ENCODE results near the gene KANTR. TPM values are rescaled to one million over a fixed set of nuclear protein-coding genes. Genes with fewer than 3 reads are reported as not detected.

The KANTR gene
- total RNA-seq, 1 donor from 2014 or later: 9.2 TPM

- Mint-ChIP-seq H3K4me3 (no peak overlapping the region), H3K9me3 (no peaks in the 10 kb centered on the region), H3K27me3 (ENCODE audit: insufficient read depth) (no peaks in the 10 kb centered on the region), H3K36me3 (ENCODE audit: low read depth) (no peaks in the 10 kb centered on the region), H3K27ac (no peak overlapping the region), H3K4me1 (ENCODE audit: low read depth) (peaks cover 5% of the 10 kb centered on the region)
- intact Hi-C loops (cut with micrococcal nuclease): no loop called here
- no peak for DNase-seq (ENCODE audit: low spot score)
Observed at GRCh38 chrX:53115550-53115874, 21.6 kb downstream of the KANTR start.

- peaks cover 5% of the 10 kb centered on the region for H3K4me1 Mint-ChIP-seq (ENCODE audit: low read depth)
- H3K36me3 Mint-ChIP-seq (ENCODE audit: low read depth): no peaks in the 10 kb centered on the region
- no peaks in the 10 kb centered on the region for H3K9me3 Mint-ChIP-seq
- no peak overlapping the region for H3K4me3 Mint-ChIP-seq
- H3K27ac Mint-ChIP-seq: peak overlapping the region; percentile 15
- intact Hi-C loops (cut with micrococcal nuclease): no loop called here
- H3K27me3 Mint-ChIP-seq (ENCODE audit: insufficient read depth): no peaks in the 10 kb centered on the region
- DNase-seq (ENCODE audit: low spot score): no peak
Observed at GRCh38 chrX:53116101-53116500, 22.2 kb downstream of the KANTR start.

GRCh38 chrX:53122013-53122412 is 28.1 kb downstream of the KANTR start:
- no peak for DNase-seq (ENCODE audit: low spot score)
- Mint-ChIP-seq H3K4me3 (no peak overlapping the region), H3K36me3 (ENCODE audit: low read depth) (peaks cover 4% of the 10 kb centered on the region), H3K27ac (no peak overlapping the region), H3K9me3 (no peaks in the 10 kb centered on the region), H3K4me1 (ENCODE audit: low read depth) (no peaks in the 10 kb centered on the region), H3K27me3 (ENCODE audit: insufficient read depth) (no peaks in the 10 kb centered on the region)
- intact Hi-C loops (cut with micrococcal nuclease): no loop called here

- Mint-ChIP-seq H3K4me3 (no peak overlapping the region), H3K27ac (no peak overlapping the region), H3K9me3 (no peaks in the 10 kb centered on the region), H3K27me3 (ENCODE audit: insufficient read depth) (no peaks in the 10 kb centered on the region), H3K36me3 (ENCODE audit: low read depth) (peaks cover 4% of the 10 kb centered on the region), H3K4me1 (ENCODE audit: low read depth) (no peaks in the 10 kb centered on the region)
- DNase-seq (ENCODE audit: low spot score): no peak
- intact Hi-C loops (cut with micrococcal nuclease): no loop called here
Observed at GRCh38 chrX:53125506-53125905, 31.6 kb downstream of the KANTR start.

GRCh38 chrX:53126377-53126776 is 32.4 kb downstream of the KANTR start:
- no peaks in the 10 kb centered on the region for H3K27me3 Mint-ChIP-seq (ENCODE audit: insufficient read depth)
- no peaks in the 10 kb centered on the region for H3K9me3 Mint-ChIP-seq
- no peaks in the 10 kb centered on the region for H3K4me1 Mint-ChIP-seq (ENCODE audit: low read depth)
- H3K27ac Mint-ChIP-seq: no peak overlapping the region
- H3K36me3 Mint-ChIP-seq (ENCODE audit: low read depth): peaks cover 4% of the 10 kb centered on the region
- DNase-seq (ENCODE audit: low spot score): no peak
- H3K4me3 Mint-ChIP-seq: no peak overlapping the region
- intact Hi-C loops (cut with micrococcal nuclease): no loop called here

GRCh38 chrX:53128097-53128749 is 34.3 kb downstream of the KANTR start:
- Mint-ChIP-seq H3K4me1 (ENCODE audit: low read depth) (no peaks in the 10 kb centered on the region), H3K36me3 (ENCODE audit: low read depth) (peaks cover 4% of the 10 kb centered on the region), H3K27ac (no peak overlapping the region), H3K9me3 (no peaks in the 10 kb centered on the region), H3K27me3 (ENCODE audit: insufficient read depth) (no peaks in the 10 kb centered on the region), H3K4me3 (no peak overlapping the region)
- intact Hi-C loops (cut with micrococcal nuclease): no loop called here
- no peak for DNase-seq (ENCODE audit: low spot score)

- H3K36me3 Mint-ChIP-seq (ENCODE audit: low read depth): peaks cover 1% of the 10 kb centered on the region
- no peaks in the 10 kb centered on the region for H3K4me1 Mint-ChIP-seq (ENCODE audit: low read depth)
- H3K4me3 Mint-ChIP-seq: no peak overlapping the region
- no peaks in the 10 kb centered on the region for H3K9me3 Mint-ChIP-seq
- no peak overlapping the region for H3K27ac Mint-ChIP-seq
- no peak for DNase-seq (ENCODE audit: low spot score)
- intact Hi-C loops (cut with micrococcal nuclease): no loop called here
- no peaks in the 10 kb centered on the region for H3K27me3 Mint-ChIP-seq (ENCODE audit: insufficient read depth)
Observed at GRCh38 chrX:53133400-53133799, 39.5 kb downstream of the KANTR start.

GRCh38 chrX:53135581-53135980 is 41.6 kb downstream of the KANTR start:
- H3K36me3 Mint-ChIP-seq (ENCODE audit: low read depth): peaks cover 1% of the 10 kb centered on the region
- no peaks in the 10 kb centered on the region for H3K9me3 Mint-ChIP-seq
- H3K27ac Mint-ChIP-seq: no peak overlapping the region
- no peak overlapping the region for H3K4me3 Mint-ChIP-seq
- intact Hi-C loops (cut with micrococcal nuclease): no loop called here
- DNase-seq (ENCODE audit: low spot score): no peak
- H3K4me1 Mint-ChIP-seq (ENCODE audit: low read depth): no peaks in the 10 kb centered on the region
- H3K27me3 Mint-ChIP-seq (ENCODE audit: insufficient read depth): no peaks in the 10 kb centered on the region

GRCh38 chrX:53153581-53153980 is 59.6 kb downstream of the KANTR start:
- H3K9me3 Mint-ChIP-seq: no peaks in the 10 kb centered on the region
- no peaks in the 10 kb centered on the region for H3K4me1 Mint-ChIP-seq (ENCODE audit: low read depth)
- H3K4me3 Mint-ChIP-seq: no peak overlapping the region
- H3K36me3 Mint-ChIP-seq (ENCODE audit: low read depth): no peaks in the 10 kb centered on the region
- H3K27me3 Mint-ChIP-seq (ENCODE audit: insufficient read depth): no peaks in the 10 kb centered on the region
- no peak overlapping the region for H3K27ac Mint-ChIP-seq
- no peak for DNase-seq (ENCODE audit: low spot score)
- intact Hi-C loops (cut with micrococcal nuclease): no loop called here

- Mint-ChIP-seq H3K9me3 (no peaks in the 10 kb centered on the region), H3K4me3 (no peak overlapping the region), H3K36me3 (ENCODE audit: low read depth) (no peaks in the 10 kb centered on the region), H3K27ac (no peak overlapping the region), H3K4me1 (ENCODE audit: low read depth) (no peaks in the 10 kb centered on the region), H3K27me3 (ENCODE audit: insufficient read depth) (no peaks in the 10 kb centered on the region)
- no peak for DNase-seq (ENCODE audit: low spot score)
- intact Hi-C loops (cut with micrococcal nuclease): no loop called here
Observed at GRCh38 chrX:53155512-53156206, 61.7 kb downstream of the KANTR start.

- H3K27me3 Mint-ChIP-seq (ENCODE audit: insufficient read depth): no peaks in the 10 kb centered on the region
- DNase-seq (ENCODE audit: low spot score): no peak
- no peak overlapping the region for H3K4me3 Mint-ChIP-seq
- no peaks in the 10 kb centered on the region for H3K9me3 Mint-ChIP-seq
- intact Hi-C loops (cut with micrococcal nuclease): no loop called here
- H3K36me3 Mint-ChIP-seq (ENCODE audit: low read depth): no peaks in the 10 kb centered on the region
- H3K4me1 Mint-ChIP-seq (ENCODE audit: low read depth): no peaks in the 10 kb centered on the region
- H3K27ac Mint-ChIP-seq: no peak overlapping the region
Observed at GRCh38 chrX:53156207-53156596, 62.3 kb downstream of the KANTR start.

- no peaks in the 10 kb centered on the region for H3K27me3 Mint-ChIP-seq (ENCODE audit: insufficient read depth)
- intact Hi-C loops (cut with micrococcal nuclease): no loop called here
- H3K36me3 Mint-ChIP-seq (ENCODE audit: low read depth): no peaks in the 10 kb centered on the region
Observed at GRCh38 chrX:53159184-53159583, 65.2 kb downstream of the KANTR start.

GRCh38 chrX:53160297-53160983 is 66.5 kb downstream of the KANTR start:
- Mint-ChIP-seq H3K36me3 (ENCODE audit: low read depth) (no peaks in the 10 kb centered on the region), H3K27me3 (ENCODE audit: insufficient read depth) (no peaks in the 10 kb centered on the region), H3K9me3 (no peaks in the 10 kb centered on the region), H3K27ac (no peak overlapping the region), H3K4me1 (ENCODE audit: low read depth) (no peaks in the 10 kb centered on the region), H3K4me3 (no peak overlapping the region)
- DNase-seq (ENCODE audit: low spot score): no peak
- intact Hi-C loops (cut with micrococcal nuclease): no loop called here

More at GRCh38 chrX:53159184-53159583, 65.2 kb downstream of the KANTR start:
- Mint-ChIP-seq H3K4me1 (ENCODE audit: low read depth) (no peaks in the 10 kb centered on the region), H3K4me3 (no peak overlapping the region), H3K27ac (no peak overlapping the region), H3K9me3 (no peaks in the 10 kb centered on the region)
- no peak for DNase-seq (ENCODE audit: low spot score)

Data from activated T-helper 1 cell treated with anti-CD3 and anti-CD28 coated beads, Interleukin-12 subunit alpha, Interleukin-12 subunit beta, Interleukin-2, Interleukin-4 antibody, amounts not matched to agents 30 ng/mL and 10 ng/mL and 1 ng/mL, durations not matched to agents 14 hours and 24 hours and 36 hours (primary cell).